Measurements from ENCODE around the gene CALHM1. TPM values are rescaled to one million over a fixed set of nuclear protein-coding genes. Genes with fewer than 3 reads are reported as not detected.

CALHM1 gene
- total RNA-seq, 3 donors from 2014 or later (not counting 1 experiment from before 2014, with no cell fraction given), result 0.23 to 0.57 TPM; not detected in 1

- Mint-ChIP-seq H3K36me3 (peaks cover 15% of the 10 kb centered on the region), H3K4me1 (peaks cover 39 to 63% of the 10 kb centered on the region in 2 donors), H3K27ac (peak overlapping the region; percentile 35 to 91), H3K4me3 (no peak overlapping the region), H3K27me3 (ENCODE audit: low read depth in 2 of 2) (no peaks in the 10 kb centered on the region), H3K9me3 (no peaks in the 10 kb centered on the region)
- Histone ChIP-seq H3K27me3 (ENCODE audit: control insufficient read depth, insufficient read depth, low read length) (no peaks in the 10 kb centered on the region), H3K36me3 (ENCODE audit: control insufficient read depth, insufficient read depth, low read length) (peaks cover 82% of the 10 kb centered on the region), H3K27ac (ENCODE audit: low read length) (no peak overlapping the region), H3K9me3 (ENCODE audit: control insufficient read depth, insufficient read depth, low read length) (no peaks in the 10 kb centered on the region), H3K4me3 (ENCODE audit: low read length) (no peak overlapping the region), H3K4me1 (ENCODE audit: control insufficient read depth, insufficient read depth, low read length) (peaks cover 43% of the 10 kb centered on the region)
- intact Hi-C loops (cut with micrococcal nuclease), result no loop called here
- DNase-seq, result no peak
- no peak for ATAC-seq
- no peak for TF ChIP-seq CTCF (IDR thresholded peaks at IDR 0.05)
- 88% methylated on average over 12 of the region's 12 CpGs for WGBS (ENCODE audit: insufficient coverage)
Observed at GRCh38 chr10:103445767-103446567, 12.7 kb downstream of the CALHM1 start.

- 99% methylated on average over 8 of the region's 9 CpGs for WGBS (ENCODE audit: insufficient coverage)
- peaks cover 15% of the 10 kb centered on the region for H3K36me3 Mint-ChIP-seq
Observed at GRCh38 chr10:103445366-103445765, 13.3 kb downstream of the CALHM1 start.

GRCh38 chr10:103444478-103444877 is 14.2 kb downstream of the CALHM1 start:
- intact Hi-C loops (cut with micrococcal nuclease), result no loop called here
- no peaks in the 10 kb centered on the region for H3K9me3 ChIP-seq (ENCODE audit: control insufficient read depth, insufficient read depth, low read length)
- H3K27me3 ChIP-seq (ENCODE audit: control insufficient read depth, insufficient read depth, low read length), result no peaks in the 10 kb centered on the region
- H3K27me3 Mint-ChIP-seq (ENCODE audit: low read depth in 2 of 2), result no peaks in the 10 kb centered on the region
- DNase-seq (no peak), ATAC-seq (no peak)
- H3K4me3 Mint-ChIP-seq, result no peak overlapping the region
- H3K27ac Mint-ChIP-seq, result peak overlapping the region; percentile 35 to 91
- H3K36me3 ChIP-seq (ENCODE audit: control insufficient read depth, insufficient read depth, low read length), result peaks cover 88% of the 10 kb centered on the region
- WGBS (ENCODE audit: insufficient coverage), result 97% methylated on average over 10 of the region's 10 CpGs
- peaks cover 24 to 49% of the 10 kb centered on the region in 2 donors for H3K4me1 Mint-ChIP-seq
- peaks cover 11% of the 10 kb centered on the region for H3K36me3 Mint-ChIP-seq
- H3K4me1 ChIP-seq (ENCODE audit: control insufficient read depth, insufficient read depth, low read length), result peaks cover 28% of the 10 kb centered on the region
- no peak overlapping the region for H3K27ac ChIP-seq (ENCODE audit: low read length)
- H3K9me3 Mint-ChIP-seq, result no peaks in the 10 kb centered on the region
- H3K4me3 ChIP-seq (ENCODE audit: low read length), result no peak overlapping the region
- TF ChIP-seq CTCF (IDR thresholded peaks at IDR 0.05), result no peak

More at GRCh38 chr10:103445366-103445765, 13.3 kb downstream of the CALHM1 start:
- peak overlapping the region; percentile 35 to 91 for H3K27ac Mint-ChIP-seq
- no peaks in the 10 kb centered on the region for H3K27me3 Mint-ChIP-seq (ENCODE audit: low read depth in 2 of 2)
- H3K36me3 ChIP-seq (ENCODE audit: control insufficient read depth, insufficient read depth, low read length), result peaks cover 86% of the 10 kb centered on the region
- ATAC-seq (no peak), DNase-seq (no peak)
- TF ChIP-seq CTCF (IDR thresholded peaks at IDR 0.05), result no peak
- peaks cover 33 to 57% of the 10 kb centered on the region in 2 donors for H3K4me1 Mint-ChIP-seq
- peaks cover 37% of the 10 kb centered on the region for H3K4me1 ChIP-seq (ENCODE audit: control insufficient read depth, insufficient read depth, low read length)
- H3K4me3 Mint-ChIP-seq, result no peak overlapping the region
- no peak overlapping the region for H3K4me3 ChIP-seq (ENCODE audit: low read length)
- H3K27ac ChIP-seq (ENCODE audit: low read length), result no peak overlapping the region
- no peaks in the 10 kb centered on the region for H3K9me3 ChIP-seq (ENCODE audit: control insufficient read depth, insufficient read depth, low read length)
- intact Hi-C loops (cut with micrococcal nuclease), result no loop called here
- no peaks in the 10 kb centered on the region for H3K27me3 ChIP-seq (ENCODE audit: control insufficient read depth, insufficient read depth, low read length)
- H3K9me3 Mint-ChIP-seq, result no peaks in the 10 kb centered on the region
